Measurements from ENCODE around the gene FAM151A. TPM values are rescaled to one million over a fixed set of nuclear protein-coding genes. Genes with fewer than 3 reads are reported as not detected.

FAM151A gene
- total RNA-seq, 1 donor from 2014 or later = not detected

- Mint-ChIP-seq H3K4me1 (ENCODE audit: unreplicated experiment) (peaks cover 3% of the 10 kb centered on the region), H3K27me3 (ENCODE audit: unreplicated experiment) (no peaks in the 10 kb centered on the region), H3K27ac (ENCODE audit: unreplicated experiment) (no peak overlapping the region), H3K36me3 (ENCODE audit: low read depth, unreplicated experiment) (peaks cover 4% of the 10 kb centered on the region), H3K9me3 (ENCODE audit: unreplicated experiment) (no peaks in the 10 kb centered on the region), H3K4me3 (ENCODE audit: unreplicated experiment) (no peak overlapping the region)
- no peak for TF ChIP-seq CTCF (IDR thresholded peaks at IDR 0.05; ENCODE audit: unreplicated experiment)
- no peak for DNase-seq (ENCODE audit: low spot score)
These were observed 42.5 kb upstream of the FAM151A start for GRCh38 chr1:54665852-54666251.

GRCh38 chr1:54664364-54664763 lies 41.0 kb upstream of the FAM151A start:
- DNase-seq (ENCODE audit: low spot score) = no peak
- Mint-ChIP-seq H3K27me3 (ENCODE audit: unreplicated experiment) (no peaks in the 10 kb centered on the region), H3K4me3 (ENCODE audit: unreplicated experiment) (no peak overlapping the region), H3K27ac (ENCODE audit: unreplicated experiment) (no peak overlapping the region), H3K4me1 (ENCODE audit: unreplicated experiment) (peaks cover 3% of the 10 kb centered on the region), H3K9me3 (ENCODE audit: unreplicated experiment) (no peaks in the 10 kb centered on the region), H3K36me3 (ENCODE audit: low read depth, unreplicated experiment) (peaks cover 9% of the 10 kb centered on the region)
- TF ChIP-seq CTCF (IDR thresholded peaks at IDR 0.05; ENCODE audit: unreplicated experiment) = no peak

- Mint-ChIP-seq H3K9me3 (ENCODE audit: unreplicated experiment) (no peaks in the 10 kb centered on the region), H3K4me3 (ENCODE audit: unreplicated experiment) (no peak overlapping the region), H3K27me3 (ENCODE audit: unreplicated experiment) (no peaks in the 10 kb centered on the region), H3K36me3 (ENCODE audit: low read depth, unreplicated experiment) (peaks cover 9% of the 10 kb centered on the region), H3K4me1 (ENCODE audit: unreplicated experiment) (peaks cover 3% of the 10 kb centered on the region), H3K27ac (ENCODE audit: unreplicated experiment) (no peak overlapping the region)
- DNase-seq (ENCODE audit: low spot score) = no peak
- TF ChIP-seq CTCF (IDR thresholded peaks at IDR 0.05; ENCODE audit: unreplicated experiment) = no peak
These were observed 40.4 kb upstream of the FAM151A start for GRCh38 chr1:54663725-54664124.

GRCh38 chr1:54658164-54658913 lies 35.0 kb upstream of the FAM151A start:
- TF ChIP-seq CTCF (IDR thresholded peaks at IDR 0.05; ENCODE audit: unreplicated experiment) = no peak
- Mint-ChIP-seq H3K4me3 (ENCODE audit: unreplicated experiment) (no peak overlapping the region), H3K9me3 (ENCODE audit: unreplicated experiment) (no peaks in the 10 kb centered on the region), H3K36me3 (ENCODE audit: low read depth, unreplicated experiment) (peaks cover 5% of the 10 kb centered on the region), H3K27me3 (ENCODE audit: unreplicated experiment) (no peaks in the 10 kb centered on the region), H3K4me1 (ENCODE audit: unreplicated experiment) (no peaks in the 10 kb centered on the region), H3K27ac (ENCODE audit: unreplicated experiment) (no peak overlapping the region)
- no peak for DNase-seq (ENCODE audit: low spot score)

- Mint-ChIP-seq H3K4me3 (ENCODE audit: unreplicated experiment) (no peak overlapping the region), H3K27ac (ENCODE audit: unreplicated experiment) (no peak overlapping the region), H3K4me1 (ENCODE audit: unreplicated experiment) (peaks cover 3% of the 10 kb centered on the region), H3K36me3 (ENCODE audit: low read depth, unreplicated experiment) (no peaks in the 10 kb centered on the region), H3K9me3 (ENCODE audit: unreplicated experiment) (no peaks in the 10 kb centered on the region), H3K27me3 (ENCODE audit: unreplicated experiment) (peaks cover 3% of the 10 kb centered on the region)
- no peak for TF ChIP-seq CTCF (IDR thresholded peaks at IDR 0.05; ENCODE audit: unreplicated experiment)
- no peak for DNase-seq (ENCODE audit: low spot score)
These were observed 29.7 kb upstream of the FAM151A start for GRCh38 chr1:54653036-54653435.
